Measurements from ENCODE around the gene CDC7. TPM values are rescaled to one million over a fixed set of nuclear protein-coding genes. Genes with fewer than 3 reads are reported as not detected.

Gene CDC7
- polyA plus RNA-seq, 1 of the 3 experiments (the other 2 are of a cell fraction): 2.6 TPM

- CTCF ChIA-PET: interaction anchor here (0.6 to 4.3 kb wide), 11 partner anchors 10 to 384 kb away, joined by 3 to 37 read pairs (median 3); partner anchors contain the start of gene TGFBR3
- peak; percentile 53 for DNase-seq
- Histone ChIP-seq H3K27me3 (ENCODE audit: insufficient read depth) (no peaks in the 10 kb centered on the region), H3K9me2 (no peaks in the 10 kb centered on the region), H3K79me2 (ENCODE audit: insufficient read depth) (peaks cover 13% of the 10 kb centered on the region), H2AFZ (ENCODE audit: low read depth) (peak overlapping the region; percentile 85), H3K4me3 (ENCODE audit: low read depth in 2 of 2, low read length in 1 of 2) (peak overlapping the region; percentile 78 to 83), H3K9me3 (no peaks in the 10 kb centered on the region), H3K27ac (ENCODE audit: low read depth in 2 of 2, low read length in 1 of 2) (peak overlapping the region; percentile 82 to 96), H3K4me1 (ENCODE audit: control insufficient read depth in 1 of 2, insufficient read depth in 2 of 2, low read depth in 1 of 2, low read length in 1 of 2) (peaks cover 0 to 3% of the 10 kb centered on the region in 2 experiments; a peak in 2 of 4 replicates), H3K9ac (peak overlapping the region; percentile 75; the same call in 1 of the 2 replicates), H4K20me1 (ENCODE audit: insufficient read depth) (no peaks in the 10 kb centered on the region), H3K36me3 (replicated peaks in 1 of 2; ENCODE audit: control insufficient read depth in 1 of 2, insufficient read depth in 2 of 2, low read length in 1 of 2) (no peaks in the 10 kb centered on the region), H3K4me2 (peak overlapping the region; percentile 79), H3F3A (replicated peaks; ENCODE audit: insufficient read depth) (peaks cover 11% of the 10 kb centered on the region)
- 1% methylated on average over 9 of the region's 9 CpGs for WGBS (ENCODE audit: low lambda C conversion rate)
- no peak for TF ChIP-seq GATA2 (CRISPR knock-in tag; IDR thresholded peaks at IDR 0.05)
- TF ChIP-seq POLR2AphosphoS5 (IDR thresholded peaks at IDR 0.05; ENCODE audit: low read depth, low read length): no peak
- TF ChIP-seq YY1 (IDR thresholded peaks at IDR 0.05; ENCODE audit: low read depth): no peak
- TF ChIP-seq, protein P1, sequence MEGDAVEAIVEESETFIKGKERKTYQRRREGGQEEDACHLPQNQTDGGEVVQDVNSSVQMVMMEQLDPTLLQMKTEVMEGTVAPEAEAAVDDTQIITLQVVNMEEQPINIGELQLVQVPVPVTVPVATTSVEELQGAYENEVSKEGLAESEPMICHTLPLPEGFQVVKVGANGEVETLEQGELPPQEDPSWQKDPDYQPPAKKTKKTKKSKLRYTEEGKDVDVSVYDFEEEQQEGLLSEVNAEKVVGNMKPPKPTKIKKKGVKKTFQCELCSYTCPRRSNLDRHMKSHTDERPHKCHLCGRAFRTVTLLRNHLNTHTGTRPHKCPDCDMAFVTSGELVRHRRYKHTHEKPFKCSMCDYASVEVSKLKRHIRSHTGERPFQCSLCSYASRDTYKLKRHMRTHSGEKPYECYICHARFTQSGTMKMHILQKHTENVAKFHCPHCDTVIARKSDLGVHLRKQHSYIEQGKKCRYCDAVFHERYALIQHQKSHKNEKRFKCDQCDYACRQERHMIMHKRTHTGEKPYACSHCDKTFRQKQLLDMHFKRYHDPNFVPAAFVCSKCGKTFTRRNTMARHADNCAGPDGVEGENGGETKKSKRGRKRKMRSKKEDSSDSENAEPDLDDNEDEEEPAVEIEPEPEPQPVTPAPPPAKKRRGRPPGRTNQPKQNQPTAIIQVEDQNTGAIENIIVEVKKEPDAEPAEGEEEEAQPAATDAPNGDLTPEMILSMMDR (IDR thresholded peaks at IDR 0.05): 0 out of 2 replicates have a peak, but pooled peaks have one; percentile 14
- TF ChIP-seq, protein P2, sequence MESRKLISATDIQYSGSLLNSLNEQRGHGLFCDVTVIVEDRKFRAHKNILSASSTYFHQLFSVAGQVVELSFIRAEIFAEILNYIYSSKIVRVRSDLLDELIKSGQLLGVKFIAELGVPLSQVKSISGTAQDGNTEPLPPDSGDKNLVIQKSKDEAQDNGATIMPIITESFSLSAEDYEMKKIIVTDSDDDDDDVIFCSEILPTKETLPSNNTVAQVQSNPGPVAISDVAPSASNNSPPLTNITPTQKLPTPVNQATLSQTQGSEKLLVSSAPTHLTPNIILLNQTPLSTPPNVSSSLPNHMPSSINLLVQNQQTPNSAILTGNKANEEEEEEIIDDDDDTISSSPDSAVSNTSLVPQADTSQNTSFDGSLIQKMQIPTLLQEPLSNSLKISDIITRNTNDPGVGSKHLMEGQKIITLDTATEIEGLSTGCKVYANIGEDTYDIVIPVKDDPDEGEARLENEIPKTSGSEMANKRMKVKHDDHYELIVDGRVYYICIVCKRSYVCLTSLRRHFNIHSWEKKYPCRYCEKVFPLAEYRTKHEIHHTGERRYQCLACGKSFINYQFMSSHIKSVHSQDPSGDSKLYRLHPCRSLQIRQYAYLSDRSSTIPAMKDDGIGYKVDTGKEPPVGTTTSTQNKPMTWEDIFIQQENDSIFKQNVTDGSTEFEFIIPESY (IDR thresholded peaks at IDR 0.05; ENCODE audit: borderline replicate concordance, low read depth): no peak
- TF ChIP-seq EP300 (IDR thresholded peaks at IDR 0.05; ENCODE audit: borderline replicate concordance in 1 of 2, low read depth in 1 of 2, low read length in 1 of 2): peak in 1 of 2 experiments; percentile 24; a peak in 1 of 4 replicates
- no peak for TF ChIP-seq TCF12 (IDR thresholded peaks at IDR 0.05)
- no peak for TF ChIP-seq FOXJ3 (CRISPR knock-in tag; IDR thresholded peaks at IDR 0.05)
- TF ChIP-seq SMC3 (IDR thresholded peaks at IDR 0.05; ENCODE audit: low read depth, low read length): no peak
- 0 out of 2 replicates have a peak, but pooled peaks have one; percentile 7 for TF ChIP-seq MXI1 (IDR thresholded peaks at IDR 0.05; ENCODE audit: low read depth, low read length)
- TF ChIP-seq TEAD4 (IDR thresholded peaks at IDR 0.05; ENCODE audit: borderline replicate concordance, insufficient read depth): no peak
- no peak for TF ChIP-seq SIN3A (IDR thresholded peaks at IDR 0.05; ENCODE audit: borderline replicate concordance, low read depth, low read length)
- TF ChIP-seq RCOR1 (IDR thresholded peaks at IDR 0.05; ENCODE audit: low read length): no peak
- TF ChIP-seq FOSL2 (IDR thresholded peaks at IDR 0.05; ENCODE audit: borderline replicate concordance, low read depth): no peak
- TF ChIP-seq, protein P3, sequence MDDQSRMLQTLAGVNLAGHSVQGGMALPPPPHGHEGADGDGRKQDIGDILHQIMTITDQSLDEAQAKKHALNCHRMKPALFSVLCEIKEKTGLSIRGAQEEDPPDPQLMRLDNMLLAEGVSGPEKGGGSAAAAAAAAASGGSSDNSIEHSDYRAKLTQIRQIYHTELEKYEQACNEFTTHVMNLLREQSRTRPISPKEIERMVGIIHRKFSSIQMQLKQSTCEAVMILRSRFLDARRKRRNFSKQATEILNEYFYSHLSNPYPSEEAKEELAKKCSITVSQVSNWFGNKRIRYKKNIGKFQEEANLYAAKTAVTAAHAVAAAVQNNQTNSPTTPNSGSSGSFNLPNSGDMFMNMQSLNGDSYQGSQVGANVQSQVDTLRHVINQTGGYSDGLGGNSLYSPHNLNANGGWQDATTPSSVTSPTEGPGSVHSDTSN (IDR thresholded peaks at IDR 0.05): 0 out of 2 replicates have a peak, but pooled peaks have one; percentile 1
- POLR2A ChIA-PET: interaction anchor here (0.6 to 0.7 kb wide), 2 partner anchors 97 to 408 kb away, joined by 4 to 5 read pairs; partner anchors contain the start of gene HFM1
Observed at GRCh38 chr1:91501523-91501851, 836 bp downstream of the CDC7 start.

All from SK-N-SH (cell line).